AG09309 (cell line): ENCODE measurements around the gene HECW1.
"Not testable (repeated sequence)": the region's sequence is repeated elsewhere in the genome, so short reads cannot be mapped to it uniquely, and the experiment has no call there.

Experiments
- DNase-seq: peaks from one replicate; pipeline ENCODE4 v3.0.0-alpha.2; 2010; ENCODE audit warnings: low read depth
- H3K4me3 ChIP-seq: 2 replicates; pipeline ENCODE4 v1.5.1; 2011; ENCODE audit warnings: mild to moderate bottlenecking, low read depth, low read length, moderate library complexity; ENCODE audit not compliant: control insufficient read depth
- TF ChIP-seq, protein P1 (sequence below): IDR thresholded peaks from 2 replicates; pipeline ENCODE4 v1.5.1; 2011; ENCODE audit warnings: mild to moderate bottlenecking, low read depth, low read length, inconsistent platforms; ENCODE audit not compliant: insufficient read depth, control insufficient read depth; ENCODE audit errors: missing control alignments

The HECW1 gene

DNA sequence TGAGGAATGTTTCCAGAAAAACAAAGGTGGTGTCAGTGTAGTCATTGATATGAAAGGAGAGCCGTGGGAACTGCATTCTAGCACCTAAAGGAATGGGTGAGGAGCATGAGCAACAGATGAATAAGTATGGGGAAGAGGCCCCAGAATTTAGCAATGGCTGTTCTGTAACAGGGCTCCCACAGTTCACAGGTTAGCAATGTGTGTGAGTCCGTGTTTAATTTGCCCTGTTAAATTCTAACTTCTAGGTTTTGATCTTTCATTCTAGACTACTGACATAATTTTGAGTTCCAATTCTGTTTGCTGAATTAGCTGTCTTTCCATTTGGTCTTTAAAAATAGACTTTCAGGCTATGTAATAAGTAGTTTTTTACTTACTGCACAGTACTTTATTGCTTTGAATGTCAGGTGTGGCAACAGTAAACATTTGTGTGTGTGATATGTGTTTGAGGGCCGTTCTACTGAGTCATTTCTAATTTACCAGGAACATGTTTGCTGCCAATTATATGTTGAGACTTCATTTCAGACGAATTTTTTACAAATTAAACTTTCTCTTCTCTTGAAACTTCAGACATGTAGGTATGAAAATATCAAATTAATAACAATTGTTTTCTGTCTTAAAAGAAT is 479.2 kb downstream of the HECW1 start:
- no peak for DNase-seq
- H3K4me3 ChIP-seq = no peak overlapping the region
- TF ChIP-seq, protein P1, sequence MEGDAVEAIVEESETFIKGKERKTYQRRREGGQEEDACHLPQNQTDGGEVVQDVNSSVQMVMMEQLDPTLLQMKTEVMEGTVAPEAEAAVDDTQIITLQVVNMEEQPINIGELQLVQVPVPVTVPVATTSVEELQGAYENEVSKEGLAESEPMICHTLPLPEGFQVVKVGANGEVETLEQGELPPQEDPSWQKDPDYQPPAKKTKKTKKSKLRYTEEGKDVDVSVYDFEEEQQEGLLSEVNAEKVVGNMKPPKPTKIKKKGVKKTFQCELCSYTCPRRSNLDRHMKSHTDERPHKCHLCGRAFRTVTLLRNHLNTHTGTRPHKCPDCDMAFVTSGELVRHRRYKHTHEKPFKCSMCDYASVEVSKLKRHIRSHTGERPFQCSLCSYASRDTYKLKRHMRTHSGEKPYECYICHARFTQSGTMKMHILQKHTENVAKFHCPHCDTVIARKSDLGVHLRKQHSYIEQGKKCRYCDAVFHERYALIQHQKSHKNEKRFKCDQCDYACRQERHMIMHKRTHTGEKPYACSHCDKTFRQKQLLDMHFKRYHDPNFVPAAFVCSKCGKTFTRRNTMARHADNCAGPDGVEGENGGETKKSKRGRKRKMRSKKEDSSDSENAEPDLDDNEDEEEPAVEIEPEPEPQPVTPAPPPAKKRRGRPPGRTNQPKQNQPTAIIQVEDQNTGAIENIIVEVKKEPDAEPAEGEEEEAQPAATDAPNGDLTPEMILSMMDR = no peak

DNA sequence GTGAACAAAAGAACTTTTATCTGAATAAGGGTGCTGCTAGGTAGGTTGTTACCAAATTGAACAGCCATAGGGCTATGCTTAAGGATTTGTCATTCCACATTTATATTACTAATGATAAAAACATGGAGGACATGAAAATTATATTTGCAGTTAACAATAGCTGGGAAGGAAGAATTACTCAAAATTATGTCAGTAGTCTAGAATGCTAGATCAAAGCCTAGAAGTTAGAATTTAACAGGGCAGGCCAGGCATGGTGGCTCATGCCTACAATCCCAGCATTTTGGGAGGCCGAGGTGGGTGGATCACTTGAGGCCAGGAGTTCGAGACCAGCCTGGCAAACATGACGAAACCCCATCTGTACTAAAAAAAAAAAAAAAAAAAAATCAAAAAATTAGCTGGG is 479.9 kb downstream of the HECW1 start:
- H3K4me3 ChIP-seq = no peak overlapping the region
- TF ChIP-seq, protein P1 = no peak
- no peak for DNase-seq

DNA sequence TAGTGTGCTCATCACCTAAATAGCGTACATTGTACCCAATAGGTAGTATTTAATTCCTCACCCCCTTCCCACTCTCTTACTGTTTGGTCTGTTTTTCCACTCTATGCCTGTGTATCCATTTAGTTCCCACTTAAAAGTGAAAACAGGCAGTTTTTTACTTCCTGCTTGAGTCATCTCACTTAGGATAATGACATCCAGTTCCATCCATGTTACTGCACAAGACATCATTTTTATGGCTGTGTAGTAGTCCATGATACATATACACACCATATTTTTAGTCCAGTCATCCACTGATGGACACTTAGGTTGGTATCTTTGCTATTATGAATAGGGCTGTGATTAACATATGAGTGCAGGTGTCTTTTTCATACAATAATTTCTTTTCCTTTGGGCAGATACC is 480.6 kb downstream of the HECW1 start:
- TF ChIP-seq, protein P1 = no peak

DNA sequence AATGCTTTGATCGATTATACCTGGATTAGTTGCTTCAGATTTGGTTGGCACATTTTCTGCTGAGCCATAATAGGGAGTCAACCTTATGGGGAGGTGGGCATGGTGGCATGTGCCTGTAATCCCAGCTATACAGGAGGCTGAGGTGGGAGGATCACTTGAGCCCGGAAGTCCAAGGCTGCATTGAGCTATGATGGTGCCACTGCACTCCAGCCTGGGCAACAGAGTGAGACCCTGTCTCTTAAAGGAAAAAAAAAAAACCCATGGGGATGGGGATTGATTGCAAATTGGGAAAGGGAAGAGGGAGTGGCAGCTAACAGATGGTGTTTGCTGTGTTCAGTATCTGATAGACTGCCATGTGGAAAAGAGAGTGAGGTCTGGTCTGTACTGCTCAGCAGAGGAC is 481.6 kb downstream of the HECW1 start:
- DNase-seq = no peak

More for the DNA sequence above, 480.6 kb downstream of the HECW1 start:
- H3K4me3 ChIP-seq = no peak overlapping the region
- DNase-seq = no peak

DNA sequence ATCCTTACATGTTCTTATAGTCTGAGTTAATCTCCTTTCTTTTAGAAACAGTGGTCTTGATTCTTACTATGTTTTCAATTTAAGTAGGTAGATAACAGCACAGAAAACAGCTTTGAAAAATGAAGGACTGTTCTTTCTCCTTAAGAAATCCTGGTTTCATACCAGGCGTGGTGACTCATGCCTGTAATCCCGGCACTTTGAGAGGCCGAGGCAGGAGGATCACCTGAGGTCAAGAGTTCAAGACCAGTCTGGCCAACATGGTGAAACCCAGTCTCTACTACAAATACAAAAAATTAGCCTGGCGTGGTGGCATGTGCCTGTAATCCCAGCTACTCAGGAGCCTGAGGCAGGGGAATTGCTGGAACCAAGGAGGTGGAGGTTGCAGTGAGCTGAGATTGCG is 484.0 kb downstream of the HECW1 start:
- H3K4me3 ChIP-seq, DNase-seq: not testable (repeated sequence)

More for the DNA sequence above, 481.6 kb downstream of the HECW1 start:
- TF ChIP-seq, protein P1 = no peak
- no peak overlapping the region for H3K4me3 ChIP-seq

DNA sequence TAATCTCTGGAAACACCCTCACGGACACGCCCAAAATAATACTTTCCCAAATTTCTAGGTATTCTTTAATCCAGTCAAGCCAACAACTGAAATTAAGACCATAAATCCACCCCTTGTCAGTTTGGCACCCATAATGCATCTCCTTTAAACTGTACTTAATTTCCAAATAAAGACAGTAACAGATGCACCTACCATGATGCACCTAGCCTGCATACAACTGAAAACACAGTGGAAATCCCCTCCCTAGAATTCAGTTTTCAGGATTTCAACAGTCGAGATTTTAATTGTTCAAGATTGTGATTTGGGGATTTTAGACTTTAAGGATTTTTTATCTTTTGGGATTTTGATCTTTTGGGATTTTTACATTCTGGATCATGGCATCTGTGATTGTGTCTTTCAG is 487.6 kb downstream of the HECW1 start:
- no peak overlapping the region for H3K4me3 ChIP-seq
- DNase-seq = no peak
- TF ChIP-seq, protein P1 = no peak

DNA sequence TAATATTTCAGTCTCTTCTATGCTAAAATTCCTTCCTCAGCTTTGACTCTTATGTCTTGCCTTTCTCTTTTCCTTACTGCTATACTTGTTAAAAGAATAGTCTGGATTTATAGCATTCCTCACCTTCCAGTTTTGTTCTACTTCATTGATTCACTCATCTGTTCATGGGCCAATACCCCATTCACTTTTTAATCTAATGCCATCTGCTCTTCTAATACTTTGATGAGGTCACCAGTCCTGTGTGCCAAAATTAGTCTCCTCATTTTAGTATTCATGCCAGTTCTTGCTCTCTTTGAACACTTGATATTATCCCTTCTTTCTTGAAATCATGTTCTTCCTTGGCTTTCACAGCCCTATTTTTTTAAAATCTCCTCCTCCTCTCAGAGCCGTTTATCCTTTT is 489.8 kb downstream of the HECW1 start:
- TF ChIP-seq, protein P1 = no peak
- H3K4me3 ChIP-seq = no peak overlapping the region
- DNase-seq = no peak
